GM12874 (cell line): ENCODE measurements around the gene PLAC8L1.

Source experiments
- CTCF ChIP-seq: IDR thresholded peaks from 2 replicates; pipeline ENCODE4 v1.5.1; 2011; ENCODE audit warnings: low read depth, mild to moderate bottlenecking, control low read depth, low read length, moderate library complexity; ENCODE audit not compliant: insufficient read depth

Gene PLAC8L1

GRCh38 chr5:146068977-146069779 lies 36.2 kb downstream of the PLAC8L1 start:
- no peak for TF ChIP-seq CTCF

GRCh38 chr5:146068206-146068605 lies 37.2 kb downstream of the PLAC8L1 start:
- no peak for TF ChIP-seq CTCF

- TF ChIP-seq CTCF, result no peak
Measured at GRCh38 chr5:146066968-146067367, 38.4 kb downstream of the PLAC8L1 start.

- TF ChIP-seq CTCF, result no peak
Measured at GRCh38 chr5:146060221-146060585, 45.2 kb downstream of the PLAC8L1 start.

- TF ChIP-seq CTCF, result no peak
Measured at GRCh38 chr5:146059460-146060220, 45.7 kb downstream of the PLAC8L1 start.

- TF ChIP-seq CTCF, result no peak
Measured at GRCh38 chr5:146055432-146055831, 49.9 kb downstream of the PLAC8L1 start.

- TF ChIP-seq CTCF, result peak; percentile 20; the same call in 1 of the 2 replicates
Measured at GRCh38 chr5:146052780-146053179, 52.6 kb downstream of the PLAC8L1 start.
